HL-60 (cell line): ENCODE results near the gene PDE8B.

Source experiments
- GABPA ChIP-seq: IDR thresholded peaks from 2 replicates; pipeline ENCODE4 v1.6.1; 2012; ENCODE audit warnings: low read depth
- TF ChIP-seq, protein P1 (sequence below): IDR thresholded peaks from one replicate; pipeline ENCODE4 v1.5.1; 2011; ENCODE audit warnings: low read length, control low read depth, inconsistent platforms; ENCODE audit not compliant: insufficient read depth

DNA sequence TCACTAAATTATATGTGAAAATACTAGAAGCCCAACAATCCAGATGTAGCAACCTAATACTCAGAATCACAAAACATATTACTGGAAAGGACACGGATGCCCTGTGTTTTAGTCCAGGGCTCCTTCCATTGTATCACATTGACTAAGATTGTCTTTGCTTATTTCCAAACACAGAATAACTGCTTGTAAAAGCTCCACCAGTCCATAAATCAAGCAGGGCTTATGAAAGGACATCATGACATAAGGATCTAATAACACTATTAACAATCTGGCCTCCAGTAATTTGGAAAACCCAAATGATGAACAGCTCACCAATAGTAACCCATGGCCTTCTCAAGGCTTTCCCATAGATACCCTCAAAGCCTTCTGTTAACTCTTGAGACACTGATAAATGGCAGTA lies 241.9 kb downstream of the PDE8B start:
- TF ChIP-seq, protein P1, sequence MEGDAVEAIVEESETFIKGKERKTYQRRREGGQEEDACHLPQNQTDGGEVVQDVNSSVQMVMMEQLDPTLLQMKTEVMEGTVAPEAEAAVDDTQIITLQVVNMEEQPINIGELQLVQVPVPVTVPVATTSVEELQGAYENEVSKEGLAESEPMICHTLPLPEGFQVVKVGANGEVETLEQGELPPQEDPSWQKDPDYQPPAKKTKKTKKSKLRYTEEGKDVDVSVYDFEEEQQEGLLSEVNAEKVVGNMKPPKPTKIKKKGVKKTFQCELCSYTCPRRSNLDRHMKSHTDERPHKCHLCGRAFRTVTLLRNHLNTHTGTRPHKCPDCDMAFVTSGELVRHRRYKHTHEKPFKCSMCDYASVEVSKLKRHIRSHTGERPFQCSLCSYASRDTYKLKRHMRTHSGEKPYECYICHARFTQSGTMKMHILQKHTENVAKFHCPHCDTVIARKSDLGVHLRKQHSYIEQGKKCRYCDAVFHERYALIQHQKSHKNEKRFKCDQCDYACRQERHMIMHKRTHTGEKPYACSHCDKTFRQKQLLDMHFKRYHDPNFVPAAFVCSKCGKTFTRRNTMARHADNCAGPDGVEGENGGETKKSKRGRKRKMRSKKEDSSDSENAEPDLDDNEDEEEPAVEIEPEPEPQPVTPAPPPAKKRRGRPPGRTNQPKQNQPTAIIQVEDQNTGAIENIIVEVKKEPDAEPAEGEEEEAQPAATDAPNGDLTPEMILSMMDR: no peak
- TF ChIP-seq GABPA: no peak
